Measurements from ENCODE around the gene ARHGEF1. TPM values are rescaled to one million over a fixed set of nuclear protein-coding genes. Genes with fewer than 3 reads are reported as not detected.
"Not testable (repeated sequence)": the region's sequence is repeated elsewhere in the genome, so short reads cannot be mapped to it uniquely, and the experiment has no call there.

ARHGEF1 gene
- total RNA-seq, 2 donors from 2014 or later, result 64.1 to 98.7 TPM

- TF ChIP-seq CTCF (IDR thresholded peaks at IDR 0.05), result no peak
- no peak overlapping the region for H3K27ac ChIP-seq
- peaks cover 36% of the 10 kb centered on the region for H3K27me3 ChIP-seq
- no peak for DNase-seq
- no peak overlapping the region for H3K4me3 ChIP-seq
- no peaks in the 10 kb centered on the region for H3K36me3 ChIP-seq
- H3K9me3 ChIP-seq, result no peaks in the 10 kb centered on the region
- no peak overlapping the region for H3K9ac ChIP-seq (ENCODE audit: low read depth in 2 of 2, low read length in 2 of 2)
- intact Hi-C loops (cut with DNase I), result no loop called here
- no peaks in the 10 kb centered on the region for H3K4me1 ChIP-seq
These were observed 29.1 kb downstream of the ARHGEF1 start for GRCh38 chr19:41911889-41912731.

GRCh38 chr19:41912899-41913537 lies 30.0 kb downstream of the ARHGEF1 start:
- Histone ChIP-seq H3K4me3 (no peak overlapping the region), H3K36me3 (no peaks in the 10 kb centered on the region), H3K9me3 (no peaks in the 10 kb centered on the region), H3K4me1 (no peaks in the 10 kb centered on the region), H3K27ac (no peak overlapping the region), H3K27me3 (peaks cover 36% of the 10 kb centered on the region), H3K9ac (ENCODE audit: low read depth in 2 of 2, low read length in 2 of 2) (no peak overlapping the region)
- DNase-seq, result no peak
- no peak for TF ChIP-seq CTCF (IDR thresholded peaks at IDR 0.05)
- intact Hi-C loops (cut with DNase I), result no loop called here

GRCh38 chr19:41913538-41914423 lies 30.8 kb downstream of the ARHGEF1 start:
- DNase-seq, result no peak
- peaks cover 36% of the 10 kb centered on the region for H3K27me3 ChIP-seq
- intact Hi-C loops (cut with DNase I), result no loop called here

GRCh38 chr19:41914424-41914834 lies 31.4 kb downstream of the ARHGEF1 start:
- H3K36me3 ChIP-seq; H3K9me3 ChIP-seq; H3K27ac ChIP-seq; intact Hi-C loops (cut with DNase I); DNase-seq; H3K4me3 ChIP-seq; H3K4me1 ChIP-seq; H3K9ac ChIP-seq (ENCODE audit: low read depth in 2 of 2, low read length in 2 of 2): not testable (repeated sequence)
- peaks cover 36% of the 10 kb centered on the region for H3K27me3 ChIP-seq

More at GRCh38 chr19:41913538-41914423, 30.8 kb downstream of the ARHGEF1 start:
- H3K4me1 ChIP-seq, result no peaks in the 10 kb centered on the region
- H3K27ac ChIP-seq, result no peak overlapping the region
- H3K9ac ChIP-seq (ENCODE audit: low read depth in 2 of 2, low read length in 2 of 2), result no peak overlapping the region
- no peak overlapping the region for H3K4me3 ChIP-seq
- H3K9me3 ChIP-seq, result no peaks in the 10 kb centered on the region
- TF ChIP-seq CTCF (IDR thresholded peaks at IDR 0.05), result no peak
- no peaks in the 10 kb centered on the region for H3K36me3 ChIP-seq

- Histone ChIP-seq H3K36me3 (no peaks in the 10 kb centered on the region), H3K9me3 (no peaks in the 10 kb centered on the region), H3K4me1 (no peaks in the 10 kb centered on the region), H3K9ac (ENCODE audit: low read depth in 2 of 2, low read length in 2 of 2) (no peak overlapping the region), H3K4me3 (no peak overlapping the region), H3K27me3 (peaks cover 36% of the 10 kb centered on the region), H3K27ac (no peak overlapping the region)
- intact Hi-C loops (cut with DNase I), result no loop called here
- no peak for TF ChIP-seq CTCF (IDR thresholded peaks at IDR 0.05)
- DNase-seq, result no peak
These were observed 32.2 kb downstream of the ARHGEF1 start for GRCh38 chr19:41915021-41915775.

All from colonic mucosa (tissue), 4 donors.